Liver (tissue), 9 donors: ENCODE results near the gene MS4A5. TPM values are rescaled to one million over a fixed set of nuclear protein-coding genes. Genes with fewer than 3 reads are reported as not detected.

Source experiments
- DNase-seq: peaks from one replicate; pipeline ENCODE4 v3.0.0-alpha.2; 2017; ENCODE audit warnings: low spot score
- H3K27ac ChIP-seq, 2 donors: one replicate each; pipeline ENCODE4 v1.7.0; 2013; ENCODE audit warnings: inconsistent platforms in 2 of 2, low read length in 2 of 2, control low read depth in 1 of 2, low read depth in 1 of 2, mild to moderate bottlenecking in 1 of 2
- H3K27me3 ChIP-seq, 4 donors: one replicate each; pipeline versions ENCODE4 v1.6.1 to v1.7.0; 2013; ENCODE audit warnings: low read length in 3 of 4, inconsistent platforms in 1 of 4, mild to moderate bottlenecking in 1 of 4, moderate library complexity in 1 of 4; ENCODE audit not compliant: control insufficient read depth in 4 of 4, insufficient read depth in 4 of 4
- H3K36me3 ChIP-seq, 4 donors: one replicate each; pipeline versions ENCODE4 v1.6.1 to v1.7.0; 2013; ENCODE audit warnings: low read length in 3 of 4, mild to moderate bottlenecking in 3 of 4, low read depth in 1 of 4, moderate library complexity in 1 of 4; ENCODE audit not compliant: control insufficient read depth in 4 of 4, insufficient read depth in 3 of 4
- H3K4me1 ChIP-seq, 4 donors: one replicate each; pipeline versions ENCODE4 v1.6.1 to v1.7.0; 2013; ENCODE audit warnings: low read length in 3 of 4, mild to moderate bottlenecking in 3 of 4, moderate library complexity in 1 of 4; ENCODE audit not compliant: control insufficient read depth in 4 of 4, insufficient read depth in 4 of 4
- H3K4me3 ChIP-seq, 3 donors: one replicate each; pipeline versions ENCODE4 v1.6.1 to v1.7.0; 2013; ENCODE audit warnings: low read length in 3 of 3, control low read depth in 1 of 3, low read depth in 1 of 3, mild to moderate bottlenecking in 1 of 3
- H3K9ac ChIP-seq, 2 donors: one replicate each; pipeline ENCODE4 v1.7.0; 2013; ENCODE audit warnings: low read length in 2 of 2, mild to moderate bottlenecking in 2 of 2, moderate library complexity in 2 of 2, control low read depth in 1 of 2, low read depth in 1 of 2
- H3K9me3 ChIP-seq, 4 donors: one replicate each; pipeline versions ENCODE4 v1.6.1 to v1.7.0; 2013; ENCODE audit warnings: low read length in 3 of 4; ENCODE audit not compliant: control insufficient read depth in 4 of 4
- EGR1 ChIP-seq, 2 donors: IDR thresholded peaks; 2 replicates each; pipeline ENCODE4 v1.6.1; 2016 to 2018; ENCODE audit warnings: antibody characterized with exemption in 2 of 2, low read depth in 2 of 2
- FOXA1 ChIP-seq: IDR thresholded peaks from 2 replicates; pipeline ENCODE4 v1.6.1; 2016; ENCODE audit warnings: antibody characterized with exemption
- FOXA2 ChIP-seq: IDR thresholded peaks from 2 replicates; pipeline ENCODE4 v1.6.1; 2016; ENCODE audit warnings: antibody characterized with exemption
- GABPA ChIP-seq, 2 donors: IDR thresholded peaks in 1 of 2; conservative IDR thresholded peaks in 1 of 2; 2 replicates each; pipeline ENCODE4 v1.6.1; 2016; ENCODE audit warnings: antibody characterized with exemption in 2 of 2, mild to moderate bottlenecking in 1 of 2, moderate library complexity in 1 of 2
- HNF4A ChIP-seq, 2 donors: conservative IDR thresholded peaks; 2 replicates each; pipeline ENCODE4 v1.6.1; 2016; ENCODE audit warnings: antibody characterized with exemption in 2 of 2, mild to moderate bottlenecking in 2 of 2
- HNF4G ChIP-seq: IDR thresholded peaks from 2 replicates; pipeline ENCODE4 v1.6.1; 2016; ENCODE audit warnings: antibody characterized with exemption
- MAX ChIP-seq: IDR thresholded peaks from 2 replicates; pipeline ENCODE4 v1.6.1; 2016; ENCODE audit warnings: antibody characterized with exemption
- NR2F2 ChIP-seq: IDR thresholded peaks from 2 replicates; pipeline ENCODE4 v1.6.1; 2016; ENCODE audit warnings: antibody characterized with exemption
- RAD21 ChIP-seq, 2 donors: IDR thresholded peaks; 2 replicates each; pipeline ENCODE4 v1.6.1; 2016; ENCODE audit warnings: antibody characterized with exemption in 2 of 2, mild to moderate bottlenecking in 2 of 2
- RXRA ChIP-seq, 2 donors: IDR thresholded peaks; 2 replicates each; pipeline ENCODE4 v1.6.1; 2017 to 2018; ENCODE audit warnings: antibody characterized with exemption in 2 of 2, mild to moderate bottlenecking in 1 of 2
- SP1 ChIP-seq: IDR thresholded peaks from 2 replicates; pipeline ENCODE4 v1.6.1; 2018; ENCODE audit warnings: antibody characterized with exemption, mild to moderate bottlenecking
- TAF1 ChIP-seq: conservative IDR thresholded peaks from 2 replicates; pipeline ENCODE4 v1.6.1; 2016; ENCODE audit warnings: antibody characterized with exemption, mild to moderate bottlenecking
- YY1 ChIP-seq: IDR thresholded peaks from 2 replicates; pipeline ENCODE4 v1.6.1; 2016; ENCODE audit warnings: antibody characterized with exemption, mild to moderate bottlenecking
- WGBS: extraction: QIAGEN DNeasy Blood & Tissue Kit; methylation state at CpG from one replicate; pipeline ENCODE4 v1.1.7; 2013; 5-methylcytosine and 5-hydroxymethylcytosine counted together
- polyA plus RNA-seq, 2 donors: library from polyadenylated mRNA; stranded (reverse) in 1 of 2; unstranded in 1 of 2; fragments of 200-250 nt in 1 of 2; fragments of >200 nt in 1 of 2; fragmentation: Nextera tagmentation in 1 of 2; extraction: Ambion mirVana in 1 of 2; gene quantifications; one replicate each; pipeline versions ENCODE4 v1.2.1 to v1.2.3, GENCODE V29; 2013 to 2015
- total RNA-seq, 2 donors: library from RNA; depleted of rRNA; stranded (reverse); fragments of >200 nt; gene quantifications; one replicate each; pipeline ENCODE4 v1.2.3, GENCODE V29; 2014
- TF ChIP-seq, protein P1 (sequence below): fragments of 150-350 bp; IDR thresholded peaks from 2 replicates; pipeline ENCODE4 v1.5.1; 2017; ENCODE audit warnings: improper control_type of control experiment, low read depth, low read length; ENCODE audit not compliant: missing input control
- TF ChIP-seq, protein P2 (sequence below): IDR thresholded peaks from 2 replicates; pipeline ENCODE4 v1.6.1; 2016; ENCODE audit warnings: antibody characterized with exemption, mild to moderate bottlenecking
- TF ChIP-seq, protein P3 (sequence below): IDR thresholded peaks from 2 replicates; pipeline ENCODE4 v1.6.1; 2016; ENCODE audit warnings: antibody characterized with exemption
- donor health status: healthy.
- donor health status: healthy.
- donor health status: healthy.
- donor health status: healthy.
- donor health status: healthy.

MS4A5 gene
- total and polyA plus RNA-seq, 4 donors, result not detected

GRCh38 chr11:60389279-60389910 is 40.0 kb upstream of the MS4A5 start:
- Histone ChIP-seq H3K4me3 (no peak overlapping the region), H3K36me3 (no peaks in the 10 kb centered on the region), H3K4me1 (no peaks in the 10 kb centered on the region), H3K27me3 (no peaks in the 10 kb centered on the region), H3K9ac (no peak overlapping the region), H3K27ac (no peak overlapping the region), H3K9me3 (no peaks in the 10 kb centered on the region)
- DNase-seq, result no peak
- TF ChIP-seq TAF1 (no peak), EGR1 (IDR thresholded peaks at IDR 0.05; ENCODE audit: low read depth in 2 of 2) (no peak), GABPA (IDR thresholded peaks at IDR 0.05 in 1 of 2, conservative IDR thresholded peaks at IDR 0.05 in 1 of 2) (no peak), HNF4G (no peak), RXRA (IDR thresholded peaks at IDR 0.05) (no peak), FOXA2 (no peak), MAX (no peak)
- WGBS, result 37% methylated on average over 5 of the region's 5 CpGs

- H3K9ac ChIP-seq, result no peak overlapping the region
- H3K27me3 ChIP-seq, result no peaks in the 10 kb centered on the region
- H3K36me3 ChIP-seq, result no peaks in the 10 kb centered on the region
- H3K4me3 ChIP-seq, result no peak overlapping the region
- no peaks in the 10 kb centered on the region for H3K9me3 ChIP-seq
- DNase-seq, result no peak
- H3K27ac ChIP-seq, result no peak overlapping the region
- no peak for TF ChIP-seq HNF4G
- no peak for TF ChIP-seq FOXA1
- TF ChIP-seq RAD21 (IDR thresholded peaks at IDR 0.05), result no peak
- TF ChIP-seq YY1, result no peak
- no peak for TF ChIP-seq SP1
- TF ChIP-seq GABPA (IDR thresholded peaks at IDR 0.05 in 1 of 2, conservative IDR thresholded peaks at IDR 0.05 in 1 of 2), result no peak
- no peak for TF ChIP-seq MAX
- TF ChIP-seq, protein P1, sequence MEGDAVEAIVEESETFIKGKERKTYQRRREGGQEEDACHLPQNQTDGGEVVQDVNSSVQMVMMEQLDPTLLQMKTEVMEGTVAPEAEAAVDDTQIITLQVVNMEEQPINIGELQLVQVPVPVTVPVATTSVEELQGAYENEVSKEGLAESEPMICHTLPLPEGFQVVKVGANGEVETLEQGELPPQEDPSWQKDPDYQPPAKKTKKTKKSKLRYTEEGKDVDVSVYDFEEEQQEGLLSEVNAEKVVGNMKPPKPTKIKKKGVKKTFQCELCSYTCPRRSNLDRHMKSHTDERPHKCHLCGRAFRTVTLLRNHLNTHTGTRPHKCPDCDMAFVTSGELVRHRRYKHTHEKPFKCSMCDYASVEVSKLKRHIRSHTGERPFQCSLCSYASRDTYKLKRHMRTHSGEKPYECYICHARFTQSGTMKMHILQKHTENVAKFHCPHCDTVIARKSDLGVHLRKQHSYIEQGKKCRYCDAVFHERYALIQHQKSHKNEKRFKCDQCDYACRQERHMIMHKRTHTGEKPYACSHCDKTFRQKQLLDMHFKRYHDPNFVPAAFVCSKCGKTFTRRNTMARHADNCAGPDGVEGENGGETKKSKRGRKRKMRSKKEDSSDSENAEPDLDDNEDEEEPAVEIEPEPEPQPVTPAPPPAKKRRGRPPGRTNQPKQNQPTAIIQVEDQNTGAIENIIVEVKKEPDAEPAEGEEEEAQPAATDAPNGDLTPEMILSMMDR, result no peak
- TF ChIP-seq, protein P2, sequence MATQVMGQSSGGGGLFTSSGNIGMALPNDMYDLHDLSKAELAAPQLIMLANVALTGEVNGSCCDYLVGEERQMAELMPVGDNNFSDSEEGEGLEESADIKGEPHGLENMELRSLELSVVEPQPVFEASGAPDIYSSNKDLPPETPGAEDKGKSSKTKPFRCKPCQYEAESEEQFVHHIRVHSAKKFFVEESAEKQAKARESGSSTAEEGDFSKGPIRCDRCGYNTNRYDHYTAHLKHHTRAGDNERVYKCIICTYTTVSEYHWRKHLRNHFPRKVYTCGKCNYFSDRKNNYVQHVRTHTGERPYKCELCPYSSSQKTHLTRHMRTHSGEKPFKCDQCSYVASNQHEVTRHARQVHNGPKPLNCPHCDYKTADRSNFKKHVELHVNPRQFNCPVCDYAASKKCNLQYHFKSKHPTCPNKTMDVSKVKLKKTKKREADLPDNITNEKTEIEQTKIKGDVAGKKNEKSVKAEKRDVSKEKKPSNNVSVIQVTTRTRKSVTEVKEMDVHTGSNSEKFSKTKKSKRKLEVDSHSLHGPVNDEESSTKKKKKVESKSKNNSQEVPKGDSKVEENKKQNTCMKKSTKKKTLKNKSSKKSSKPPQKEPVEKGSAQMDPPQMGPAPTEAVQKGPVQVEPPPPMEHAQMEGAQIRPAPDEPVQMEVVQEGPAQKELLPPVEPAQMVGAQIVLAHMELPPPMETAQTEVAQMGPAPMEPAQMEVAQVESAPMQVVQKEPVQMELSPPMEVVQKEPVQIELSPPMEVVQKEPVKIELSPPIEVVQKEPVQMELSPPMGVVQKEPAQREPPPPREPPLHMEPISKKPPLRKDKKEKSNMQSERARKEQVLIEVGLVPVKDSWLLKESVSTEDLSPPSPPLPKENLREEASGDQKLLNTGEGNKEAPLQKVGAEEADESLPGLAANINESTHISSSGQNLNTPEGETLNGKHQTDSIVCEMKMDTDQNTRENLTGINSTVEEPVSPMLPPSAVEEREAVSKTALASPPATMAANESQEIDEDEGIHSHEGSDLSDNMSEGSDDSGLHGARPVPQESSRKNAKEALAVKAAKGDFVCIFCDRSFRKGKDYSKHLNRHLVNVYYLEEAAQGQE, result no peak
- no peak for TF ChIP-seq NR2F2
- TF ChIP-seq TAF1, result no peak
- TF ChIP-seq RXRA (IDR thresholded peaks at IDR 0.05), result no peak
- TF ChIP-seq FOXA2, result no peak
- TF ChIP-seq, protein P3, sequence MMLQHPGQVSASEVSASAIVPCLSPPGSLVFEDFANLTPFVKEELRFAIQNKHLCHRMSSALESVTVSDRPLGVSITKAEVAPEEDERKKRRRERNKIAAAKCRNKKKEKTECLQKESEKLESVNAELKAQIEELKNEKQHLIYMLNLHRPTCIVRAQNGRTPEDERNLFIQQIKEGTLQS, result no peak
- no peak for TF ChIP-seq HNF4A (conservative IDR thresholded peaks at IDR 0.05)
- no peaks in the 10 kb centered on the region for H3K4me1 ChIP-seq
These were observed 39.0 kb upstream of the MS4A5 start for GRCh38 chr11:60390419-60390818.
